Tibial nerve (tissue), 4 donors: ENCODE data around the gene FAM131C. TPM values are rescaled to one million over a fixed set of nuclear protein-coding genes. Genes with fewer than 3 reads are reported as not detected.
A peak's percentile ranks its signal among the peaks of the same experiment; 100 is the strongest.
"Not testable (repeated sequence)": the region's sequence is repeated elsewhere in the genome, so short reads cannot be mapped to it uniquely, and the experiment has no call there.

ENCODE experiments used
- DNase-seq, 2 donors: peaks; one replicate each; pipeline ENCODE4 v3.0.0-alpha.2; 2019; ENCODE audit warnings: low spot score in 2 of 2
- H3K27ac ChIP-seq, 4 donors: fragments of 200-600 bp; sonication (generic) in 3 of 4; one replicate each; pipeline ENCODE4 v1.5.1; 2017 to 2019; ENCODE audit warnings: mild to moderate bottlenecking in 1 of 4
- H3K27me3 ChIP-seq, 2 donors: fragments of 200-600 bp; sonication (generic) in 1 of 2; one replicate each; pipeline versions ENCODE4 v1.5.1 to v1.6.0; 2017 to 2019
- H3K36me3 ChIP-seq, 3 donors: fragments of 200-600 bp; sonication (generic); one replicate each; pipeline ENCODE4 v1.5.1; 2018 to 2019
- H3K4me1 ChIP-seq, 4 donors: fragments of 200-600 bp; sonication (generic) in 3 of 4; one replicate each; pipeline ENCODE4 v1.5.1; 2017 to 2019
- H3K4me3 ChIP-seq, 4 donors: fragments of 200-600 bp; sonication (generic) in 3 of 4; one replicate each; pipeline ENCODE4 v1.5.1; 2017 to 2019; ENCODE audit warnings: mild to moderate bottlenecking in 1 of 4, moderate library complexity in 1 of 4
- H3K9me3 ChIP-seq, 4 donors: fragments of 200-600 bp; sonication (generic) in 3 of 4; one replicate each; pipeline ENCODE4 v1.5.1; 2017 to 2019
- CTCF ChIP-seq, 5 experiments: fragments of 200-600 bp in 3 of 5; fragments of 450-650 bp in 2 of 5; sonication (generic) in 3 of 5; IDR thresholded peaks; one replicate each; pipeline ENCODE4 v1.5.1; 2016 to 2019; ENCODE audit warnings: antibody characterized with exemption in 5 of 5, mild to moderate bottlenecking in 3 of 5, moderate library complexity in 2 of 5
- EP300 ChIP-seq, 2 donors: sonication (generic); formaldehyde crosslinking; IDR thresholded peaks; one replicate each; pipeline ENCODE4 v1.6.1; 2017; ENCODE audit warnings: antibody characterized with exemption in 2 of 2, mild to moderate bottlenecking in 1 of 2
- POLR2A ChIP-seq, 2 donors: fragments of 450-650 bp; IDR thresholded peaks; one replicate each; pipeline ENCODE4 v1.6.1; 2017; ENCODE audit warnings: antibody characterized with exemption in 2 of 2, mild to moderate bottlenecking in 2 of 2, moderate library complexity in 2 of 2
- WGBS, 2 donors: methylation state at CpG; one replicate each; pipeline ENCODE4 v1.1.5; 2018; 5-methylcytosine and 5-hydroxymethylcytosine counted together
- total RNA-seq, 4 donors: library from RNA; depleted of rRNA; stranded (reverse); fragments of >200 nt; gene quantifications; one replicate each; pipeline ENCODE4 v1.1.0, GENCODE V29; 2016

Gene FAM131C
- total RNA-seq, 4 donors from 2014 or later = not detected

GRCh38 chr1:16053781-16054502 lies 19.5 kb downstream of the FAM131C start:
- H3K27ac ChIP-seq = no peak overlapping the region
- H3K4me1 ChIP-seq = peaks cover 0 to 7% (median under 1%) of the 10 kb centered on the region in 4 donors
- no peak for DNase-seq
- H3K9me3 ChIP-seq = no peaks in the 10 kb centered on the region
- no peaks in the 10 kb centered on the region for H3K36me3 ChIP-seq
- 66 to 87% methylated on average over 5 to 6 of the region's 8 CpGs for WGBS, 2 donors
- H3K27me3 ChIP-seq = no peaks in the 10 kb centered on the region
- H3K4me3 ChIP-seq = no peak overlapping the region
- TF ChIP-seq EP300 (IDR thresholded peaks at IDR 0.05) = no peak

GRCh38 chr1:16051949-16052348 lies 21.5 kb downstream of the FAM131C start:
- H3K27me3 ChIP-seq, H3K27ac ChIP-seq, H3K36me3 ChIP-seq, DNase-seq, H3K4me3 ChIP-seq, H3K9me3 ChIP-seq: not testable (repeated sequence)
- WGBS, 2 donors = 82 to 88% methylated on average over 9 to 12 of the region's 12 CpGs
- peaks cover 0 to 17% (median 5%) of the 10 kb centered on the region in 4 donors for H3K4me1 ChIP-seq

GRCh38 chr1:16051039-16051438 lies 22.4 kb downstream of the FAM131C start:
- no peak for TF ChIP-seq CTCF (IDR thresholded peaks at IDR 0.05)
- no peak for TF ChIP-seq EP300 (IDR thresholded peaks at IDR 0.05)
- no peak for TF ChIP-seq POLR2A (IDR thresholded peaks at IDR 0.05)
- H3K27ac ChIP-seq = no peak overlapping the region
- no peaks in the 10 kb centered on the region for H3K9me3 ChIP-seq
- H3K4me1 ChIP-seq = peaks cover 0 to 12% (median 5%) of the 10 kb centered on the region in 4 donors
- no peak for DNase-seq
- H3K4me3 ChIP-seq = no peak overlapping the region
- WGBS, 2 donors = 96 to 97% methylated on average over 3 of the region's 3 CpGs
- H3K27me3 ChIP-seq = no peaks in the 10 kb centered on the region
- no peaks in the 10 kb centered on the region for H3K36me3 ChIP-seq

GRCh38 chr1:16050328-16050727 lies 23.1 kb downstream of the FAM131C start:
- H3K36me3 ChIP-seq = no peaks in the 10 kb centered on the region
- H3K4me1 ChIP-seq = peaks cover 0 to 12% (median 5%) of the 10 kb centered on the region in 4 donors
- no peak overlapping the region for H3K4me3 ChIP-seq
- no peak for DNase-seq
- no peaks in the 10 kb centered on the region for H3K9me3 ChIP-seq
- H3K27me3 ChIP-seq = no peaks in the 10 kb centered on the region
- 69 to 82% methylated on average over 7 of the region's 7 CpGs for WGBS, 2 donors
- no peak overlapping the region for H3K27ac ChIP-seq
- TF ChIP-seq POLR2A (IDR thresholded peaks at IDR 0.05) (no peak), EP300 (IDR thresholded peaks at IDR 0.05) (no peak), CTCF (IDR thresholded peaks at IDR 0.05) (no peak)

- Histone ChIP-seq H3K4me3 (peak overlapping the region; percentile 20 to 54 (median 28)), H3K4me1 (peaks cover 0 to 12% (median 5%) of the 10 kb centered on the region in 4 donors), H3K9me3 (no peaks in the 10 kb centered on the region), H3K27ac (peak overlapping the region in 1 of 4 donors; percentile 44), H3K36me3 (no peaks in the 10 kb centered on the region), H3K27me3 (no peaks in the 10 kb centered on the region)
- peak in 1 of 2 donors; percentile 30 for DNase-seq
- WGBS, 2 donors = 3 to 8% methylated on average over 8 to 21 of the region's 25 CpGs
- no peak for TF ChIP-seq CTCF (IDR thresholded peaks at IDR 0.05)
- no peak for TF ChIP-seq EP300 (IDR thresholded peaks at IDR 0.05)
- no peak for TF ChIP-seq POLR2A (IDR thresholded peaks at IDR 0.05)
These were observed 24.8 kb downstream of the FAM131C start for GRCh38 chr1:16048573-16049189.

GRCh38 chr1:16047791-16048475 lies 25.5 kb downstream of the FAM131C start:
- Histone ChIP-seq H3K9me3 (no peaks in the 10 kb centered on the region), H3K4me3 (peak overlapping the region in 1 of 4 donors; percentile 54), H3K27ac (no peak overlapping the region), H3K27me3 (no peaks in the 10 kb centered on the region), H3K36me3 (no peaks in the 10 kb centered on the region), H3K4me1 (peaks cover 0 to 12% (median 5%) of the 10 kb centered on the region in 4 donors)
- TF ChIP-seq EP300 (IDR thresholded peaks at IDR 0.05) (no peak), CTCF (IDR thresholded peaks at IDR 0.05) (no peak), POLR2A (IDR thresholded peaks at IDR 0.05) (no peak)
- WGBS, 2 donors = 63 to 99% methylated on average over 7 to 18 of the region's 19 CpGs
- no peak for DNase-seq
